Caco-2 (cell line): ENCODE data around the gene SPTLC2. TPM values are rescaled to one million over a fixed set of nuclear protein-coding genes. Genes with fewer than 3 reads are reported as not detected.

Source experiments
- BruUV-seq: library from RNA; stranded (reverse); fragments of 400-500 nt; replicated peaks from 2 replicates; lab custom pipeline; 2021; lab: Mats Ljungman, UMichigan
- CTCF ChIA-PET: fragments of 300-600 bp; sonication (Branson Sonifier 250); formaldehyde crosslinking; loops from one replicate; lab custom pipeline; 2022; ENCODE audit warnings: antibody characterized with exemption; lab: Charles Lee
- POLR2A ChIA-PET: fragments of 300-600 bp; sonication (Branson Sonifier 250); formaldehyde crosslinking; loops from one replicate; lab custom pipeline; 2022; ENCODE audit warnings: antibody characterized with exemption; lab: Charles Lee
- DNase-seq, 2 experiments: peaks; one replicate each; pipeline versions ENCODE4 v3.0.0 to v3.0.0-alpha.2; 2020 to 2022
- H3K27me3 ChIP-seq: replicated peaks from 2 replicates; pipeline ENCODE4 v1.6.0; 2011; ENCODE audit warnings: low read length; ENCODE audit not compliant: control insufficient read depth, insufficient read depth
- H3K36me3 ChIP-seq: 2 replicates; pipeline ENCODE4 v1.5.1; 2011; ENCODE audit warnings: low read length; ENCODE audit not compliant: control insufficient read depth, insufficient read depth
- H3K4me1 ChIP-seq: fragments of 250-450 bp; sonication (Bioruptor Pico); 2 replicates; pipeline ENCODE4 v1.5.1; 2020; ENCODE audit warnings: mild to moderate bottlenecking
- H3K4me3 ChIP-seq: 2 replicates; pipeline ENCODE4 v1.5.1; 2011; ENCODE audit warnings: low read depth, mild to moderate bottlenecking, control low read depth, low read length
- H3K9me3 ChIP-seq: fragments of 250-450 bp; sonication (Bioruptor Pico); 2 replicates; pipeline ENCODE4 v1.5.1; 2020; ENCODE audit warnings: mild to moderate bottlenecking, moderate library complexity
- H3K27ac Mint-ChIP-seq: one replicate; pipeline ENCODE4 v1.8.0; 2022; ENCODE audit warnings: mixed read lengths; ENCODE audit not compliant: unreplicated experiment
- H3K27me3 Mint-ChIP-seq: one replicate; pipeline ENCODE4 v1.8.0; 2022; ENCODE audit warnings: mixed read lengths; ENCODE audit not compliant: insufficient read depth, unreplicated experiment
- H3K36me3 Mint-ChIP-seq: one replicate; pipeline ENCODE4 v1.8.0; 2022; ENCODE audit warnings: mild to moderate bottlenecking, mixed read lengths; ENCODE audit not compliant: insufficient read depth, unreplicated experiment
- H3K4me1 Mint-ChIP-seq: one replicate; pipeline ENCODE4 v1.8.0; 2022; ENCODE audit warnings: low read depth, mixed read lengths; ENCODE audit not compliant: unreplicated experiment
- H3K4me3 Mint-ChIP-seq: one replicate; pipeline ENCODE4 v1.8.0; 2022; ENCODE audit warnings: mild to moderate bottlenecking, moderate library complexity, mixed read lengths; ENCODE audit not compliant: unreplicated experiment
- H3K9me3 Mint-ChIP-seq: one replicate; pipeline ENCODE4 v1.8.0; 2022; ENCODE audit warnings: mixed read lengths; ENCODE audit not compliant: unreplicated experiment
- intact Hi-C: fragments of 100-400 bp; cut with micrococcal nuclease; formaldehyde crosslinking; loops from one replicate; pipeline ENCODE4 v1.10.0; 2022; ENCODE audit not compliant: unreplicated experiment
- total RNA-seq: library from RNA; stranded (reverse); gene quantifications from 2 replicates; pipeline ENCODE4 v1.2.3, GENCODE V29; 2022
- TF ChIP-seq, protein P1 (sequence below), 2 experiments: fragments of 200-600 bp in 1 of 2; IDR thresholded peaks; 1 replicate in 1 of 2; 2 replicates in 1 of 2; pipeline versions ENCODE4 v1.5.1 to v1.8.0; 2011 to 2022; ENCODE audit warnings: antibody characterized with exemption in 1 of 2, control low read depth in 1 of 2, inconsistent platforms in 1 of 2, low read depth in 1 of 2, low read length in 1 of 2, mild to moderate bottlenecking in 1 of 2, moderate library complexity in 1 of 2; ENCODE audit not compliant: insufficient read depth in 1 of 2, severe bottlenecking in 1 of 2, unreplicated experiment in 1 of 2

SPTLC2 gene
- total RNA-seq, 1 experiment from 2014 or later = 49.6 TPM

GRCh38 chr14:77582511-77582910, 33.9 kb downstream of the SPTLC2 start:
- Histone ChIP-seq H3K4me1 (no peaks in the 10 kb centered on the region), H3K9me3 (no peaks in the 10 kb centered on the region), H3K27me3 (no peaks in the 10 kb centered on the region), H3K36me3 (no peaks in the 10 kb centered on the region), H3K4me3 (no peak overlapping the region)
- ChIA-PET POLR2A (no interaction called here), CTCF (no interaction called here)
- Mint-ChIP-seq H3K4me3 (no peak overlapping the region), H3K36me3 (peaks cover 14% of the 10 kb centered on the region), H3K4me1 (peaks cover 13% of the 10 kb centered on the region), H3K27me3 (no peaks in the 10 kb centered on the region), H3K27ac (no peak overlapping the region), H3K9me3 (no peaks in the 10 kb centered on the region)
- intact Hi-C loops = no loop called here
- no TSS peak for BruUV-seq
- TF ChIP-seq, protein P1, sequence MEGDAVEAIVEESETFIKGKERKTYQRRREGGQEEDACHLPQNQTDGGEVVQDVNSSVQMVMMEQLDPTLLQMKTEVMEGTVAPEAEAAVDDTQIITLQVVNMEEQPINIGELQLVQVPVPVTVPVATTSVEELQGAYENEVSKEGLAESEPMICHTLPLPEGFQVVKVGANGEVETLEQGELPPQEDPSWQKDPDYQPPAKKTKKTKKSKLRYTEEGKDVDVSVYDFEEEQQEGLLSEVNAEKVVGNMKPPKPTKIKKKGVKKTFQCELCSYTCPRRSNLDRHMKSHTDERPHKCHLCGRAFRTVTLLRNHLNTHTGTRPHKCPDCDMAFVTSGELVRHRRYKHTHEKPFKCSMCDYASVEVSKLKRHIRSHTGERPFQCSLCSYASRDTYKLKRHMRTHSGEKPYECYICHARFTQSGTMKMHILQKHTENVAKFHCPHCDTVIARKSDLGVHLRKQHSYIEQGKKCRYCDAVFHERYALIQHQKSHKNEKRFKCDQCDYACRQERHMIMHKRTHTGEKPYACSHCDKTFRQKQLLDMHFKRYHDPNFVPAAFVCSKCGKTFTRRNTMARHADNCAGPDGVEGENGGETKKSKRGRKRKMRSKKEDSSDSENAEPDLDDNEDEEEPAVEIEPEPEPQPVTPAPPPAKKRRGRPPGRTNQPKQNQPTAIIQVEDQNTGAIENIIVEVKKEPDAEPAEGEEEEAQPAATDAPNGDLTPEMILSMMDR (IDR thresholded peaks at IDR 0.05; ENCODE audit: insufficient read depth in 1 of 2, low read depth in 1 of 2, low read length in 1 of 2, severe bottlenecking in 1 of 2, unreplicated experiment in 1 of 2) = no peak
- no peak for DNase-seq

GRCh38 chr14:77580964-77581505, 35.4 kb downstream of the SPTLC2 start:
- DNase-seq = no peak
- Mint-ChIP-seq H3K36me3 (peaks cover 5% of the 10 kb centered on the region), H3K27ac (no peak overlapping the region), H3K4me3 (no peak overlapping the region), H3K9me3 (no peaks in the 10 kb centered on the region), H3K27me3 (no peaks in the 10 kb centered on the region), H3K4me1 (peaks cover 13% of the 10 kb centered on the region)
- H3K27me3 ChIP-seq = no peaks in the 10 kb centered on the region
- H3K4me3 ChIP-seq = no peak overlapping the region
- intact Hi-C loops = no loop called here
- TF ChIP-seq, protein P1 (IDR thresholded peaks at IDR 0.05; ENCODE audit: insufficient read depth in 1 of 2, low read depth in 1 of 2, low read length in 1 of 2, severe bottlenecking in 1 of 2, unreplicated experiment in 1 of 2) = no peak
- no peaks in the 10 kb centered on the region for H3K9me3 ChIP-seq
- peaks cover 5% of the 10 kb centered on the region; the same call in 1 of the 2 replicates for H3K4me1 ChIP-seq
- CTCF ChIA-PET = no interaction called here
- no peaks in the 10 kb centered on the region for H3K36me3 ChIP-seq
- BruUV-seq = no TSS peak
- POLR2A ChIA-PET = no interaction called here

DNA sequence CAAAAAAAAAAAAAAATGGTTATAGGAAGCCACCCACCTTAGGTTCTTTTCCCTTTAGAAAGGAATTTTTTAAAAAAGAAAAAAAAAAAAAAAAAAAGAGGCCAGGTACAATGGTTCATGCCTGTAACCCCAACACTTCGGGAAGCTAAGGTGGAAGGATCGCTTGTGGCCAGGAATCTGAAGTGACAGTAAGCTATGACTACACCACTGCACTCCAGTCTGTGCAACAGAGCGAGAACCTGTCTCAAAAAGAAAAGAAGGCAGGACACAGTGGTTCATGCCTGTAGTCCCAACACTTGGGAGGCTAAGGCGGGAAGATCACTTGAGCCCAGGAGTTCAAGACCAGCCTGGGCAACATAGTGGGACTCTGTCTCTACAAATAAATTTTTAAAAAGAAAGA, 36.0 kb downstream of the SPTLC2 start:
- TF ChIP-seq, protein P1 (IDR thresholded peaks at IDR 0.05; ENCODE audit: insufficient read depth in 1 of 2, low read depth in 1 of 2, low read length in 1 of 2, severe bottlenecking in 1 of 2, unreplicated experiment in 1 of 2) = no peak
- Mint-ChIP-seq H3K4me3 (no peak overlapping the region), H3K27me3 (no peaks in the 10 kb centered on the region), H3K9me3 (no peaks in the 10 kb centered on the region), H3K4me1 (peaks cover 10% of the 10 kb centered on the region), H3K27ac (no peak overlapping the region), H3K36me3 (peaks cover 5% of the 10 kb centered on the region)
- Histone ChIP-seq H3K27me3 (no peaks in the 10 kb centered on the region), H3K4me1 (peaks cover 5% of the 10 kb centered on the region; the same call in 1 of the 2 replicates), H3K4me3 (no peak overlapping the region), H3K36me3 (no peaks in the 10 kb centered on the region), H3K9me3 (no peaks in the 10 kb centered on the region)
- intact Hi-C loops = no loop called here
- ChIA-PET POLR2A (no interaction called here), CTCF (no interaction called here)
- no peak for DNase-seq
- BruUV-seq = no TSS peak
